Fibroblast of skin of left quadriceps (primary cell): ENCODE data around the gene NETO1.
A peak's percentile ranks its signal among the peaks of the same experiment; 100 is the strongest.

Source experiments
- DNase-seq, 2 experiments: peaks; one replicate each; pipeline ENCODE4 v3.0.0-alpha.2; 2013; ENCODE audit warnings: low read depth in 2 of 2

Gene NETO1

GRCh38 chr18:72867746-72868584, at the start of gene NETO1:
TSS of gene NETO1 (minus strand) at chr18:72867987. CDS start at chr18:72867291, 696 bp downstream.
- DNase-seq = no peak

DNA sequence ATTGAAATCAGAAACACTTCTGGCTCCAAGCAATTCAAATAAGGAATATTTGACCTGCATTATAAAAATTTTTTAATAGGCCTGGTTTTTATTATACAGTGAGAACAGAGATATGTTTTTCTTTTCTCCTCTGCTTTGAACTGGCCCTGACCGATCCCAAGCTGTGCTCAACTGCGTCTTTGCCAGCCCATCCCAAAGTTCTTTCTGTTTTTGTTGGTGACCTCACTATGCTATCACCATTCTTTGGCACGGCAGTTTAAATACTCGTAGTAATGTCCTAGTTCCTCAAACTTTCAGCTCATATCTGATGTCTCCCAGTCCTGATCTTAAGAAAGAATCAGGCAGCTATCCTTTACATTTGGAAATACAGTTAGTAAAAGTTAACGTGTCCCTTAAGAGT, 42.3 kb upstream of the NETO1 start:
- DNase-seq = no peak

GRCh38 chr18:72908181-72908580, 40.4 kb upstream of the NETO1 start:
- DNase-seq = no peak

- DNase-seq = no peak
Observed at GRCh38 chr18:72903033-72903432, 35.2 kb upstream of the NETO1 start.

DNA sequence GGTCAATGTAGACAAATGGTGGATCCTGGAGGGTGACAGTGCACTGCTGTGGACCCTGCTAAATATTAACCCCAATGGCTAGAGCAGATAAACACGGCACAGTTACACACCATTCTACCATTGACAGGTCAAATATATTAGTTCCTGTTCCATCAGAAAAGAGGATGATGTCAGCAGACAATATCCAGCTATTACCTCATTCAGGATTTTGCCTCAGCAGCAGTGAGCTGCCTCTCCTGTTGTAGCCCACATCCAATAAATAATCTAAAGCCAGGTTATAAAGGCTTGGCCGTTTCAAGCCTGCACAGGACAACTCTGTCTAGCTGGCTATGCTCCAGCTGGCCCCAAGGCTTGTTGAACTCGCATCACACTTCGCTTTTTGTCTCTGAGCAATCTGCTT, 31.6 kb upstream of the NETO1 start:
- no peak for DNase-seq

- DNase-seq = no peak
Observed at GRCh38 chr18:72898870-72899269, 31.1 kb upstream of the NETO1 start.

DNA sequence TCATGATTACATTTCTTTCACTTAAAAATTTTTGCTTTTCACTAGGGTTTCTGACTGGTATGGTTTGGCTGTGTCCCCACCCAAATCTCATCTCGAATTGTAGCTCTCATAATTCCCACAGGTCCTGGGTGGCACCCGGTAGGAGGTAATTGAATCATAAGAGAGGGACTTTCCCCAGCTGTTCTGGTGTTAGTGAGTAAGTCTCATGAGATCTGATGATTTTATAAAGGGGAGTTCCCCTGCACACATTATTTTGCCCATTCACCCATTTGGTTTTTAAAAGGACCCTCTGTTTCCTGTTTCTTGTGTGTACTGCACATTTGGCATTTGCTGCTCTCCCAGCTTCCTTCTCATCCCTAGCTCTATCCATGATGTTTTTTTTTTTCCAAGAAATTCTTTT, 27.8 kb upstream of the NETO1 start:
- DNase-seq = no peak

GRCh38 chr18:72878561-72878960, 10.8 kb upstream of the NETO1 start:
- no peak for DNase-seq

DNA sequence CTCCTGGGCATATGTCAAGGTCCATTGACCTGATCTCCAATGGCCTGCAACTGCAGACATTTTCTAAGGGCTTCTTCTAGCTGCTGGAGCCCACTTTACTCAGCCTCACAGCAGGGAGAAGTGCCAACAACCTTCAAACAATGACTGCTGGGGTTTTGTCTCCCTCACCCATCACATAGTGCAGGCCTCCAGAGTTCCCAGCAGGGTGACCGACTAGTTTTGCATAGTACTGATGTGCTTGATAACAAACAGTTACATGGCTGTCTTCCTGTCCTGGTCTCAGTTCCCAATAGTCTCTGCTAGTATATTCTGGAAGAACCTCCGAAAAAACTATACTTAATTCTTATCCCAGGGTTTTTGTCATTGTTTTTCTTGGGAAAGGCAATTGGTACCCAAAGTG, 10.4 kb upstream of the NETO1 start:
- DNase-seq = no peak

GRCh38 chr18:72871091-72871490, 3.3 kb upstream of the NETO1 start:
- peak; percentile 10 to 16 for DNase-seq

- no peak for DNase-seq
Observed at GRCh38 chr18:72869226-72870185, 1.7 kb upstream of the NETO1 start.

DNA sequence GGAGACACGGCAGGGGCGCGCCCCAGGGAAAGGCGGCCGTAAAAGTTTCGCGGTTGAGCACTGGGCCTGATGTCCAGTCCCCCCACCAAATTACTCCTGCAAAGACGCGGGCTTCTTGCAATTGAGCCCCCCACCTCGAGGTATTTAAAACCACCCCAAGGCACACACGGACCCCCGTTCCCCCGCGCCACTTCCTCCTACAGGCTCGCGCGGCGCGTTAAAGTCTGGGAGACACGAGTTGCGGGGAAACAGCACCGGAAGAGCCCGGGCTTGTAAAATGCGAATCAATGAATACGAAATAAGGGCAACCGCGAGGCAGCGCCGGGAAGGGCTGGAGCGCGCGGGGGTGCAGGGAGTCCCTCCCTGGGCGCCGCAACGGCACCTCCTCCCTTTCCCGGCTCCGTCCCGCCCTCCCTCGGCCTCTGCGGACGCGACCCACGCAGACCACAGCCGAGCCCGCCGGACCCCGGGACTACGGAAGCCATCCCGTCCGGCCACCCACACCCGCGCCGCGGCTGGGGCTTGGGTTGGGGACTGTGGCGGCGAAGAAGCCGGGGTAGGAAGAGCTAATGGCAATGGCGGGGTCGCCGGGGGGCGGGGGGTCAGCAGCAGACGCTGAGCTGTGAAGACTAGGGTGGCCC, 918 bp upstream of the NETO1 start:
- DNase-seq = no peak

GRCh38 chr18:72866901-72867745, 664 bp downstream of the NETO1 start:
- DNase-seq = no peak

DNA sequence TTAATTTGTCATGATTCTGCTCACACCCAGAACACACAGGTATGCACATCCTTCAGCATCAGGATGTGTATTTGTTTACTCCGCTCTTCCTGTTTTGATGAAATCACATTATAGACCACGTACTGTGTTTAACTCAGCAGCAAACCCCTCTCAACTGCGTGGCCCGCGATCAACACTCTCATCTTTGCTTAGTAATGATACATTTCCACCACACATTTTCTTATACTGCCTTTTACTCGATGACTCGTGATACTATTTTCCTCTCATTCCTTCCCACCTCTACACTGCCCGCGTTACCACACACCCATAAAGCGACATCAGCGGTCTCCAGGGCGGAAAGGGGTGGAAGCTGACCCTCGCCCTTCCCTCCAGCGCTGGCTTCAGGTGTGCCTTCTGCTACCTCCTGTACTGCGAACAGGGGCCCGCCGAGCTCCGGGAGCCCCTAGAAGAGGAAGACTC, 1.3 kb downstream of the NETO1 start:
- DNase-seq = no peak

DNA sequence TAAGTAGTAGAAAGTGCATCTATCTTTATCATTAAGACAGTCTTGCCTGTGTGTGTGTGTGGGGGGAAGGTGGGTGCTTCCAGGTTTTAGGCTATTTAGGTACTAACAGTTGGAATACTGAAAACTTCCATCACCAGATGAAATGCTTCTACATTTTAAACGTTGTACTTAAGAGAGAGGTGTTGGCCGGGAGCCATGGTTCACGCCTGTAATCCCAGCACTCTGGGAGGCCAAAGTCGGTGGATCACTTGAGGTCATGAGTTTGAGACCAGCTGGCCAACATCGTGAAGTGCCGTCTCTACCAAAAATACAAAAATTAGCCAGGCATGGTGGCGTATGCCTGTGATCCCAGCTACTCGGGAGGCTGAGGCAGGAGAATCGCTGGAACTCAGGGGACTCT, 4.0 kb downstream of the NETO1 start:
- no peak for DNase-seq

DNA sequence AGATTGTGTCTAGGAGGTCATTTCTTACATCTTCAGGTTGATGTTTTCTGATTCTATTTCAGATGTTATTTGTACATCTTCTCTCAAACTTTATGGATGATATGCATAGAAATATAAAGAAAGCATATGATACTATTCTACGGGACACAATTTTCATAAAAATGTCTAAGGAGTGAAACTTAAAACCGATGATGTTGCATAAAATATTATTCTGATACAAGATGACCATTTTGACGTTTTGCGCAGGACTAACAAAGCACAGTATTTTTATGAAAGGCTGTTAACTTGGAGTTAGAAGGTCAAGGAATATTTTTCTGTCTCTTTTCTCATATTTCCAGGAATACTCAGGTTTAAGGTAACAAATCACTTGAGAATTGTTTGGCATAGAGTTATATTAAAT, 8.7 kb downstream of the NETO1 start:
- DNase-seq = no peak

DNA sequence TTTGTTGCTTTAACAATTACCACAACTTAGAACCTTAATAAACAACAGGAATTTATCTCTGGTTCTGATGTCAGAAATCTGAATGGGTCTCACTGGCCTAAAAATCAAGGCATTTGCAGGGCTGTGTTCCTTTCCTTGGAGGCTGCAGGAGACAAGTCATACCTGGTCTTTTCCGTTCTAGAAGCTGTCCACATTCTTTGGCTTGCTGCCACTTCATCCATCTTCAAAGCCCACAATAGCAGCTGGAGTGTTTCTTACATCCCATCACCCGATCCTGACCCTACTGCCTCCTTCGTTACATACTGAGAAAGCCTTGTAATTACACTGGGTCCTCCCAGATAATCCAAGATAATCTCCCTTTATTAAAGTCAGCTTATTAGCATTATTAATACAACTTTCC, 18.1 kb downstream of the NETO1 start:
- DNase-seq = no peak

- DNase-seq = no peak
Observed at GRCh38 chr18:72848503-72849237, 19.1 kb downstream of the NETO1 start.

GRCh38 chr18:72847771-72848170, 20.0 kb downstream of the NETO1 start:
- no peak for DNase-seq

DNA sequence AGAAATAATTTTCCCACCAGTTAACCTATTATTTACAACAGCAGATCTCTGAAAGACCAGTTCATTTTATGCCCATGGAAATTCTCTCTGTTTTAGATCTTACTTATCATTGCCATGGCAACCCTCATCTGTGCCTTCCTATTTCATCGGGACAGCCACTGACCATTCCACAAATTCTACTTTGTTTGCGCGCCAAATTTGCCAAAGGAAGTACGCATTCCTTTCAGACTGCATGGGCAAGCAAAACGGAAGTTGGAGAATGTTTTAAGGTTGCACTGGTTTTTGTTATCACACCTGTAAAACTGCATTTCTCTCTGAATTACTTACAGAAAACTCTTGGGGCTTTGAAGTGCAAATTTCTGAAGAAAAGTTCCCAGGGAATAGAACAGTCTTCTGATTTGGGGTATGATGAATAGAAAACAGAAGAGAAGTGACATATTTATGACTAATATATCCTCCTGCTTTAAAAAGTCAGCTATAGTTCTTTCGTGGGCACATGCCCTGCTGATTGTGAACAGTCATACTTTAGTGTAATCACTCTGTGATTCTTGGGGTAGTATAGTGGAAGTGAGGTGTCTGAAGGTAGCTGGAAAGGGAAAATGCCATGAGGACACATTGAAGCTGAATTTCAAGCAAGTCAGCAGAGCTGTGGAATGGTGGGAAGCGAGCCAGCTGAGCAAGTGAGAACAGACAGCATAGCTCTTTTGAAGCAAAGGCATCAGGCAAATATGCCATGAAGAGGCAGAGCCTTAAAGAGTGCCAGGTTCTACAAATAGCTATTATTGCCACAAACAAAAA, 20.9 kb downstream of the NETO1 start:
- DNase-seq = no peak
